T-helper 17 cell (primary cell): Measurements from ENCODE around the gene RASA3. TPM values are rescaled to one million over a fixed set of nuclear protein-coding genes. Genes with fewer than 3 reads are reported as not detected.

Experiments used
- ATAC-seq: fragments of 150-1000 bp; cut with Tn5 transposase; 2 replicates; pipeline ENCODE4 v1.10.0; 2021; ENCODE audit warnings: mild to moderate bottlenecking, moderate library complexity
- DNase-seq, 3 donors: peaks; one replicate each; pipeline versions ENCODE4 v3.0.0 to v3.0.0-alpha.2; 2020 to 2021
- H3K9me3 ChIP-seq: one replicate; pipeline ENCODE4 v1.7.0; 2013; ENCODE audit warnings: low read length, mild to moderate bottlenecking; ENCODE audit not compliant: control insufficient read depth, poor library complexity, severe bottlenecking
- H3K27ac Mint-ChIP-seq: one replicate; pipeline ENCODE4 v1.8.0; 2022; ENCODE audit warnings: mild to moderate bottlenecking, moderate library complexity, mixed read lengths
- H3K27me3 Mint-ChIP-seq: one replicate; pipeline ENCODE4 v1.8.0; 2022; ENCODE audit warnings: mixed read lengths
- H3K36me3 Mint-ChIP-seq: one replicate; pipeline ENCODE4 v1.8.0; 2022; ENCODE audit warnings: low read depth, mixed read lengths
- H3K4me1 Mint-ChIP-seq: one replicate; pipeline ENCODE4 v1.8.0; 2022; ENCODE audit warnings: mild to moderate bottlenecking, mixed read lengths
- H3K4me3 Mint-ChIP-seq: one replicate; pipeline ENCODE4 v1.8.0; 2022; ENCODE audit warnings: mild to moderate bottlenecking, moderate library complexity, mixed read lengths
- total RNA-seq, 4 donors: library from RNA in 2 of 4; stranded (reverse) in 2 of 4; gene quantifications; one replicate each; pipeline ENCODE4 v1.2.3 and lab custom pipeline; 2022 to 2026

The RASA3 gene
- total RNA-seq, 2 donors from 2014 or later, result 204 to 215 TPM

GRCh38 chr13:113979791-113980471 lies 152.5 kb downstream of the RASA3 start:
- Mint-ChIP-seq H3K4me3 (peak overlapping the region; percentile 64), H3K4me1 (peaks cover 12% of the 10 kb centered on the region), H3K36me3 (peaks cover 5% of the 10 kb centered on the region), H3K27me3 (no peaks in the 10 kb centered on the region), H3K27ac (peak overlapping the region; percentile 89)
- no peaks in the 10 kb centered on the region for H3K9me3 ChIP-seq
- DNase-seq, result no peak
- peak; percentile 22 for ATAC-seq

- ATAC-seq (no peak), DNase-seq (no peak)
- Mint-ChIP-seq H3K27ac (peak overlapping the region; percentile 89), H3K4me1 (peaks cover 12% of the 10 kb centered on the region), H3K4me3 (no peak overlapping the region), H3K27me3 (no peaks in the 10 kb centered on the region), H3K36me3 (peaks cover 5% of the 10 kb centered on the region)
- H3K9me3 ChIP-seq, result no peaks in the 10 kb centered on the region
These were observed 153.5 kb downstream of the RASA3 start for GRCh38 chr13:113978741-113979481.

- Mint-ChIP-seq H3K36me3 (peaks cover 5% of the 10 kb centered on the region), H3K27me3 (no peaks in the 10 kb centered on the region), H3K4me3 (no peak overlapping the region), H3K27ac (peak overlapping the region; percentile 89), H3K4me1 (peaks cover 12% of the 10 kb centered on the region)
- DNase-seq (no peak), ATAC-seq (no peak)
- no peaks in the 10 kb centered on the region for H3K9me3 ChIP-seq
These were observed 154.4 kb downstream of the RASA3 start for GRCh38 chr13:113977976-113978375.

- Mint-ChIP-seq H3K4me1 (peaks cover 14% of the 10 kb centered on the region), H3K4me3 (peak overlapping the region; percentile 36), H3K36me3 (peaks cover 7% of the 10 kb centered on the region), H3K27me3 (no peaks in the 10 kb centered on the region), H3K27ac (peak overlapping the region; percentile 89)
- DNase-seq, result no peak
- H3K9me3 ChIP-seq, result no peaks in the 10 kb centered on the region
- no peak for ATAC-seq
These were observed 155.4 kb downstream of the RASA3 start for GRCh38 chr13:113976711-113977684.

- H3K27me3 Mint-ChIP-seq, result no peaks in the 10 kb centered on the region
- DNase-seq, result no peak
- no peak overlapping the region for H3K4me3 Mint-ChIP-seq
- no peaks in the 10 kb centered on the region for H3K9me3 ChIP-seq
- peaks cover 7% of the 10 kb centered on the region for H3K36me3 Mint-ChIP-seq
- no peak for ATAC-seq
- H3K27ac Mint-ChIP-seq, result peak overlapping the region; percentile 47
- peaks cover 11% of the 10 kb centered on the region for H3K4me1 Mint-ChIP-seq
These were observed 157.0 kb downstream of the RASA3 start for GRCh38 chr13:113975416-113975815.

- no peaks in the 10 kb centered on the region for H3K9me3 ChIP-seq
- Mint-ChIP-seq H3K27ac (no peak overlapping the region), H3K36me3 (peaks cover 2% of the 10 kb centered on the region), H3K4me1 (peaks cover 6% of the 10 kb centered on the region), H3K27me3 (no peaks in the 10 kb centered on the region), H3K4me3 (no peak overlapping the region)
- ATAC-seq (no peak), DNase-seq (no peak)
These were observed 157.8 kb downstream of the RASA3 start for GRCh38 chr13:113974304-113975281.

- peaks cover 2% of the 10 kb centered on the region for H3K36me3 Mint-ChIP-seq
- peaks cover 6% of the 10 kb centered on the region for H3K4me1 Mint-ChIP-seq
- peak within 1 kb of the TSS; percentile 60 for H3K27ac Mint-ChIP-seq
- DNase-seq, result no peak
- H3K9me3 ChIP-seq, result no peaks in the 10 kb centered on the region
- ATAC-seq, result no peak
- H3K27me3 Mint-ChIP-seq, result no peaks in the 10 kb centered on the region
- peak within 1 kb of the TSS; percentile 36 for H3K4me3 Mint-ChIP-seq
These were observed 158.9 kb downstream of the RASA3 start, which contains the start of gene C13orf46 for GRCh38 chr13:113973218-113974164. TSS of gene C13orf46 (minus strand) at chr13:113974076. CDS start at chr13:113973997, 79 bp downstream.

GRCh38 chr13:113972451-113973217 lies 159.8 kb downstream of the RASA3 start:
- Mint-ChIP-seq H3K4me3 (no peak overlapping the region), H3K27me3 (no peaks in the 10 kb centered on the region), H3K4me1 (peaks cover 6% of the 10 kb centered on the region), H3K36me3 (peaks cover 2% of the 10 kb centered on the region), H3K27ac (peak overlapping the region; percentile 60)
- ATAC-seq (no peak), DNase-seq (no peak)
- H3K9me3 ChIP-seq, result no peaks in the 10 kb centered on the region

- no peaks in the 10 kb centered on the region for H3K9me3 ChIP-seq
- Mint-ChIP-seq H3K27ac (peak overlapping the region; percentile 29), H3K4me3 (no peak overlapping the region), H3K36me3 (peaks cover 2% of the 10 kb centered on the region), H3K4me1 (peaks cover 5% of the 10 kb centered on the region), H3K27me3 (no peaks in the 10 kb centered on the region)
- ATAC-seq (no peak), DNase-seq (no peak)
These were observed 160.8 kb downstream of the RASA3 start for GRCh38 chr13:113971471-113972231.

- Mint-ChIP-seq H3K36me3 (peaks cover 2% of the 10 kb centered on the region), H3K27me3 (no peaks in the 10 kb centered on the region), H3K4me3 (no peak overlapping the region), H3K4me1 (peaks cover 4% of the 10 kb centered on the region), H3K27ac (no peak overlapping the region)
- no peaks in the 10 kb centered on the region for H3K9me3 ChIP-seq
- ATAC-seq (no peak), DNase-seq (no peak)
These were observed 161.5 kb downstream of the RASA3 start for GRCh38 chr13:113970810-113971470.
